GM21360 (cell line): ENCODE results near the gene NTRK3.

Experiments used
- ATAC-seq: cut with Tn5 transposase; IDR thresholded peaks from one replicate; pipeline ENCODE4 v1.9.1; 2021; ENCODE audit warnings: mild to moderate bottlenecking, moderate library complexity; ENCODE audit not compliant: unreplicated experiment

Gene NTRK3

GRCh38 chr15:88188300-88188699, 68.2 kb downstream of the NTRK3 start:
- no peak for ATAC-seq

- ATAC-seq, result no peak
Measured at GRCh38 chr15:88187195-88187594, 69.3 kb downstream of the NTRK3 start.

GRCh38 chr15:88185584-88185983, 71.0 kb downstream of the NTRK3 start:
- ATAC-seq, result no peak

GRCh38 chr15:88181613-88182012, 74.9 kb downstream of the NTRK3 start:
- ATAC-seq, result no peak

GRCh38 chr15:88179562-88179961, 77.0 kb downstream of the NTRK3 start:
- peak; percentile 94 for ATAC-seq

GRCh38 chr15:88178631-88179030, 77.9 kb downstream of the NTRK3 start:
- peak; percentile 66 for ATAC-seq

GRCh38 chr15:88177451-88177850, 79.1 kb downstream of the NTRK3 start:
- no peak for ATAC-seq

- ATAC-seq, result no peak
Measured at GRCh38 chr15:88174571-88174970, 82.0 kb downstream of the NTRK3 start.

GRCh38 chr15:88166082-88166993, 90.2 kb downstream of the NTRK3 start:
- no peak for ATAC-seq

- ATAC-seq, result no peak
Measured at GRCh38 chr15:88161636-88162035, 94.9 kb downstream of the NTRK3 start.

GRCh38 chr15:88155310-88155709, 101.2 kb downstream of the NTRK3 start:
- no peak for ATAC-seq

GRCh38 chr15:88152672-88153071, 103.9 kb downstream of the NTRK3 start:
- ATAC-seq, result no peak

GRCh38 chr15:88147760-88148159, 108.8 kb downstream of the NTRK3 start:
- no peak for ATAC-seq

- no peak for ATAC-seq
Measured at GRCh38 chr15:88144921-88145653, 111.5 kb downstream of the NTRK3 start.

GRCh38 chr15:88142121-88142520, 114.4 kb downstream of the NTRK3 start:
- ATAC-seq, result no peak

- ATAC-seq, result no peak
Measured at GRCh38 chr15:88141269-88141889, 115.2 kb downstream of the NTRK3 start.

GRCh38 chr15:88140398-88140797, 116.1 kb downstream of the NTRK3 start:
- ATAC-seq, result no peak

GRCh38 chr15:88139936-88140335, 116.6 kb downstream of the NTRK3 start:
- ATAC-seq, result no peak

- ATAC-seq, result no peak
Measured at GRCh38 chr15:88133795-88134194, 122.7 kb downstream of the NTRK3 start.

GRCh38 chr15:88132499-88132898, 124.0 kb downstream of the NTRK3 start:
- ATAC-seq, result no peak

GRCh38 chr15:88131937-88132336, 124.6 kb downstream of the NTRK3 start:
- ATAC-seq, result no peak

GRCh38 chr15:88127432-88127790, 129.1 kb downstream of the NTRK3 start:
- ATAC-seq, result no peak
